ENCODE data around the gene ARHGAP26. TPM values are rescaled to one million over a fixed set of nuclear protein-coding genes. Genes with fewer than 3 reads are reported as not detected.

ARHGAP26 gene
- total RNA-seq, 4 donors from 2014 or later, result 28.2 to 52.3 (median 37.9) TPM

- Histone ChIP-seq H3K27ac (no peak overlapping the region), H3K9me3 (no peaks in the 10 kb centered on the region), H3K4me1 (peaks cover 0 to 20% of the 10 kb centered on the region in 2 donors), H3K36me3 (no peaks in the 10 kb centered on the region), H3K4me3 (replicated peaks in 1 of 3) (no peak overlapping the region), H3K27me3 (no peaks in the 10 kb centered on the region)
- no peak for DNase-seq
- intact Hi-C loops (cut with DNase I), result no loop called here
- 65 to 66% methylated on average over 8 of the region's 8 CpGs for WGBS, 2 donors
- TF ChIP-seq CTCF (IDR thresholded peaks at IDR 0.05) (no peak), POLR2A (IDR thresholded peaks at IDR 0.05) (no peak)
Observed at GRCh38 chr5:143066556-143067281, 296.5 kb downstream of the ARHGAP26 start.

DNA sequence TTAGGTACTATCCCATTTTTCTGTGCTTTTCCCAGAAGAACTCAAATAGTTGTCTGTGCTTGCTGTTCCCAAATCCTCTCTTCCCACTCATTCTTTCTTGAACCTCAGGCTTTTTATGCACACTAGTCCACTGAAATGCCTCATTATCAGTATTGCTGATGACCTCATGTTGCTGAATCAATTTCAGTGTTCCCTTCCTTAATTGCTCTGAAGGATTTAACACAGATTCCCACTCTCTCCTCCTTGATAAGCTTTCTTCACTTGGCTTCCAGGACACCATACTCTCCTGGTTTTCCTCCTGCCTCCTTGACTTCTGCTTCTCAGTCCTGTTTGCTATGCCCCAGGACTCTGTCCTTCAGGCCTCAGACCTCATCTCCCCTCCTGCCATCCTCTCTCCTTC lies 298.5 kb downstream of the ARHGAP26 start:
- Histone ChIP-seq H3K9me3 (no peaks in the 10 kb centered on the region), H3K27me3 (no peaks in the 10 kb centered on the region), H3K36me3 (no peaks in the 10 kb centered on the region), H3K4me3 (replicated peaks in 1 of 3) (no peak overlapping the region), H3K27ac (no peak overlapping the region), H3K4me1 (peaks cover 0 to 11% of the 10 kb centered on the region in 2 donors)
- no peak for DNase-seq
- TF ChIP-seq CTCF (IDR thresholded peaks at IDR 0.05), result no peak
- intact Hi-C loops (cut with DNase I), result no loop called here

DNA sequence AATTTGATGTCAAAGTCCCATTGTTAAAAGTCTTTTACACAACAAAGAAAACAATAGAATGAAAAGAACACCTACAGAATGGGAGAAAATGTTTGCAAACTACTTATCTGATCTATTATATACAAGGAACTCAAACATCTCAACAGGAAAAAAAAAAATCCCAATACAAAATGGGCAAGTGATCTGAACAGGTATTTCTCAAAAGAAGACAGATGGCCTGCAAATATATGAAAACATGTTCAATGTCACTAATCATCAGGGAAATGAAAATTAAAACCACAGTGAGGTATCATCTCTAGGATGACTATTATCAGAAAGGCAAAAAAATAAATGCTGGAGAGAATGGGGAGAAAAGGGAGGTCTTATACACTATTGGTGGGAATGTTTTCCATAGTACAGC lies 301.8 kb downstream of the ARHGAP26 start:
- TF ChIP-seq CTCF (IDR thresholded peaks at IDR 0.05) (no peak), POLR2A (IDR thresholded peaks at IDR 0.05) (no peak)
- H3K4me1 ChIP-seq, result no peaks in the 10 kb centered on the region
- no peaks in the 10 kb centered on the region for H3K27me3 ChIP-seq
- no peak for DNase-seq
- H3K36me3 ChIP-seq, result no peaks in the 10 kb centered on the region
- intact Hi-C loops (cut with DNase I), result no loop called here
- no peaks in the 10 kb centered on the region for H3K9me3 ChIP-seq
- no peak overlapping the region for H3K27ac ChIP-seq
- H3K4me3 ChIP-seq (replicated peaks in 1 of 3), result no peak overlapping the region

DNA sequence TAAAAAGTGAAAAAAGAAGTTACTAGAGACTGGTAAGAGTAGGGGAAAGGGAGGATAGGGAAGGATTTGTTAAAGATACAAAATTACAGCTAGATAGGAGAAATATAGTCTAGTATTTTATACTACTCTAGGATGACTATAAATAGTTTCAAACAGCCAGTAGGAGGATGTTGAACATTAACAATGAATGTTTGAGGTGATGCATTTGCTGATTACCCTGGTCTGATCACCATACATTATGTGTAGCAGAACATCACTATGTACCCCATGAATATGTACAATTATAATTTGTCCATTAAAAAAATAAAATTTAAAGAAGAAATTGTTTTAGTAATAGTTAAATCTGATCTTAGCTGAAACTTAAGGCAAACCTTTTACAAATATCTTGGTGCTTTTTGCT lies 302.6 kb downstream of the ARHGAP26 start:
- Histone ChIP-seq H3K36me3 (no peaks in the 10 kb centered on the region), H3K27ac (no peak overlapping the region), H3K4me1 (no peaks in the 10 kb centered on the region), H3K9me3 (no peaks in the 10 kb centered on the region), H3K4me3 (replicated peaks in 1 of 3) (no peak overlapping the region), H3K27me3 (no peaks in the 10 kb centered on the region)
- DNase-seq, result no peak
- intact Hi-C loops (cut with DNase I), result no loop called here
- TF ChIP-seq CTCF (IDR thresholded peaks at IDR 0.05) (no peak), POLR2A (IDR thresholded peaks at IDR 0.05) (no peak)

DNA sequence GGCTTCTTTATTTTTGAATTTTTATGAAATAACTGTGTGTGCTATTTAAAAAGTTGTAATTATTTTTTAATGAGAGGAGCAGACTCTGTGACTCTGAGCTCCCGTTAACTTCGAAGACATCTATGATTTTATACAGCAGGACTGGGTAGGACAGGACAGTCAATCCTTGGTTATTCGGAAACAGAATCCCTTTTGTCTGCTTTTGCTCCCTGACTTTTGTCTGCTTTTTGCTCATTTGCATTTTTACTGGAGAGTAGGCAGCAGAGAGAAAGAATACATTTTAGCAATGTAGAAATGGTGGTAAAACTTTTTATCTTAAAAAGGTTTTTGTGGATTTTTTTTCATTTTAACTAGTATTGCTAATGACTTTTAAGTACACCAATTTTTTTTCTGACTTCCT lies 303.6 kb downstream of the ARHGAP26 start:
- TF ChIP-seq POLR2A (IDR thresholded peaks at IDR 0.05), result no peak
- no peak for TF ChIP-seq CTCF (IDR thresholded peaks at IDR 0.05)
- no peaks in the 10 kb centered on the region for H3K27me3 ChIP-seq
- intact Hi-C loops (cut with DNase I), result no loop called here
- no peaks in the 10 kb centered on the region for H3K36me3 ChIP-seq
- WGBS, 2 donors, result 91% methylated on average over 3 of the region's 3 CpGs
- H3K9me3 ChIP-seq, result no peaks in the 10 kb centered on the region
- H3K27ac ChIP-seq, result no peak overlapping the region
- DNase-seq, result no peak
- H3K4me1 ChIP-seq, result no peaks in the 10 kb centered on the region
- no peak overlapping the region for H3K4me3 ChIP-seq (replicated peaks in 1 of 3)
